AG08395 (cell line): ENCODE results near the gene PPP1R18.
"Not testable (repeated sequence)": the region's sequence is repeated elsewhere in the genome, so short reads cannot be mapped to it uniquely, and the experiment has no call there.

ENCODE experiments used
- DNase-seq: peaks from one replicate; pipeline ENCODE4 v3.0.0; 2012; ENCODE audit warnings: mixed read lengths, low spot score

Gene PPP1R18

GRCh38 chr6:30719791-30720737 lies 33.6 kb upstream of the PPP1R18 start, which contains the start of gene TUBB:
Gene TUBB (plus strand): TSS chr6:30720352. CDS start chr6:30720507, 155 bp downstream.
- DNase-seq, result peak; percentile 91

GRCh38 chr6:30719356-30719755 lies 32.9 kb upstream of the PPP1R18 start:
- no peak for DNase-seq

- not testable (repeated sequence) for DNase-seq
Measured at GRCh38 chr6:30717845-30718720, 31.6 kb upstream of the PPP1R18 start.

- DNase-seq, result peak; percentile 98
Measured at GRCh38 chr6:30717129-30717844, 30.8 kb upstream of the PPP1R18 start, which contains the start of gene MDC1. Gene MDC1 (minus strand): TSS chr6:30717281. CDS start chr6:30715175, 2,106 bp downstream.

- DNase-seq, result no peak
Measured at GRCh38 chr6:30716879-30717128, 30.4 kb upstream of the PPP1R18 start.

GRCh38 chr6:30714263-30714662 lies 27.8 kb upstream of the PPP1R18 start:
- no peak for DNase-seq

- DNase-seq, result no peak
Measured at GRCh38 chr6:30712441-30712945, 26.0 kb upstream of the PPP1R18 start.

GRCh38 chr6:30711758-30712380 lies 25.4 kb upstream of the PPP1R18 start:
- no peak for DNase-seq

- DNase-seq, result no peak
Measured at GRCh38 chr6:30709101-30709868, 22.8 kb upstream of the PPP1R18 start.

GRCh38 chr6:30707281-30707850 lies 20.9 kb upstream of the PPP1R18 start:
- no peak for DNase-seq

- no peak for DNase-seq
Measured at GRCh38 chr6:30705620-30706019, 19.2 kb upstream of the PPP1R18 start.

GRCh38 chr6:30703821-30704220 lies 17.4 kb upstream of the PPP1R18 start:
- DNase-seq, result no peak

- no peak for DNase-seq
Measured at GRCh38 chr6:30703011-30703410, 16.6 kb upstream of the PPP1R18 start.

- no peak for DNase-seq
Measured at GRCh38 chr6:30700340-30700739, 13.9 kb upstream of the PPP1R18 start.

GRCh38 chr6:30696432-30696831 lies 10.0 kb upstream of the PPP1R18 start:
- DNase-seq, result no peak

GRCh38 chr6:30691208-30691847 lies 4.9 kb upstream of the PPP1R18 start:
- no peak for DNase-seq

- peak; percentile 91 for DNase-seq
Measured at GRCh38 chr6:30690403-30691207, 4.2 kb upstream of the PPP1R18 start, which contains the start of gene NRM. Gene NRM (minus strand): TSS chr6:30690984. CDS start chr6:30690974, 10 bp downstream.

- DNase-seq, result no peak
Measured at GRCh38 chr6:30689985-30690384, 3.5 kb upstream of the PPP1R18 start.
